Left lung (tissue), 10 donors: ENCODE results near the gene MYMK. TPM values are rescaled to one million over a fixed set of nuclear protein-coding genes. Genes with fewer than 3 reads are reported as not detected.
A peak's percentile ranks its signal among the peaks of the same experiment; 100 is the strongest.

Experiments used
- ATAC-seq: fragments of 200-7000 bp; cut with Tn5 transposase; one replicate; pipeline ENCODE4 v1.9.1; 2020; ENCODE audit warnings: moderate library complexity
- DNase-seq, 4 donors: peaks; one replicate each; pipeline ENCODE4 v3.0.0-alpha.2; 2013 to 2020
- H3K27ac ChIP-seq, 2 donors: fragments of 200-600 bp; sonication (generic) in 1 of 2; one replicate each; pipeline versions ENCODE4 v1.5.0 to v1.8.0; 2020 to 2021
- H3K27me3 ChIP-seq, 2 donors: fragments of 200-600 bp; sonication (generic) in 1 of 2; one replicate each; pipeline versions ENCODE4 v1.5.0 to v1.8.0; 2020 to 2021
- H3K36me3 ChIP-seq, 2 donors: fragments of 200-600 bp; sonication (generic) in 1 of 2; one replicate each; pipeline versions ENCODE4 v1.5.0 to v1.8.0; 2020 to 2021
- H3K4me1 ChIP-seq, 2 donors: fragments of 200-600 bp; one replicate each; pipeline ENCODE4 v1.8.0; 2021
- H3K4me3 ChIP-seq, 2 donors: fragments of 200-600 bp; sonication (generic) in 1 of 2; one replicate each; pipeline versions ENCODE4 v1.5.0 to v1.8.0; 2020 to 2021; ENCODE audit warnings: mild to moderate bottlenecking in 1 of 2
- H3K9me3 ChIP-seq, 2 donors: fragments of 200-600 bp; sonication (generic) in 1 of 2; one replicate each; pipeline versions ENCODE4 v1.5.0 to v1.8.0; 2020 to 2021
- CTCF ChIP-seq, 2 donors: fragments of 200-600 bp; sonication (generic) in 1 of 2; IDR thresholded peaks; one replicate each; pipeline versions ENCODE4 v1.5.0 to v1.8.0; 2021; ENCODE audit warnings: antibody characterized with exemption in 2 of 2
- intact Hi-C, 2 donors: fragments of 100-400 bp; cut with DNase I; formaldehyde crosslinking; loops; one replicate each; pipeline versions ENCODE4 v1.11.2 to v1.14.2; 2022
- polyA plus RNA-seq, 6 donors: library from polyadenylated mRNA; unstranded; fragments of 120-200 nt; gene quantifications; one replicate each; pipeline ENCODE4 v1.2.1, GENCODE V29; 2013; ENCODE audit not compliant: insufficient read length in 6 of 6
- total RNA-seq, 2 donors: library from RNA; stranded (reverse); fragmentation: NEBNext Ultra II Directional; extraction: Animal tissue kit (Norgen Biotek cat#: 25700); gene quantifications; one replicate each; pipeline ENCODE4 v1.2.1, GENCODE V29; 2021
- donor health status: DM: no; HTN: yes; CAD: no.
- donor health status: DM: no; HTN: no; CAD: no.

MYMK gene
- total and polyA plus RNA-seq, 8 donors = not detected

DNA sequence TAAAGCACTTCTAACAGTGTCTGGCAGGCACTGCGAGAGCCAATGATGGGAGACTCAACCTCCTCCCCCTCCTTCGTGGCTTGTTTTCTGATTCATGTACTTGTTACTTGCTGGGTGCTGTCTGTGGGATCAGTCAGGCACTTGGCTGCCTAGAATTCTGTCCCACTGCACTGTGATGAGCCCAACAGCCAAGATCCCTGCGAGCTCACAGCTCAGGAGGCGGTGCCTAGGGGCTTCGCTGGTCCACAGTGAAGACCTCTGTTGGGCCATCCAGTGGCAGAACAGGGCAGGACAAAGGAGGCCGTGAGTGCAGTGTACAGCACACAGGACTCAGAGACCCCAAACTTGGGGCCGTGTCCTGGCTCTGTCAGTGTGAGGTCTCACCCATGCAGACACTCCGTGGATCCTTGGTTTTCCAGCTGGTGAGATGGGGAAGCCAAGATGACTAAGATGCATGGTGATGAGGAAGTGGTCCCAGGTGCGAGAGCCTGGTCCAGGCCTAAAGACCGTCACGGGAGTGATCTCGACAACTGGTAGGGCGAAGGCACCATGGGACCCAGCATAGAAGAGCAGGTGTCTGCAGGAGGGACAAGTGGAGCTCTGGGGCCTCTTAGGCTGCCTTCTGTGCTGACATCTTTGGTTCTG lies 19.5 kb downstream of the MYMK start:
- intact Hi-C loops = no loop called here
- Histone ChIP-seq H3K36me3 (no peaks in the 10 kb centered on the region), H3K27ac (no peak overlapping the region), H3K4me3 (no peak overlapping the region), H3K9me3 (peaks cover 0 to 18% of the 10 kb centered on the region in 2 donors), H3K4me1 (peaks cover 19 to 23% of the 10 kb centered on the region in 2 donors), H3K27me3 (peaks cover 0 to 14% of the 10 kb centered on the region in 2 donors)
- DNase-seq (peak in 1 of 4 donors; percentile 64), ATAC-seq (no peak)
- TF ChIP-seq CTCF (IDR thresholded peaks at IDR 0.05) = no peak

GRCh38 chr9:133502112-133502511 lies 22.6 kb downstream of the MYMK start:
- no peak for TF ChIP-seq CTCF (IDR thresholded peaks at IDR 0.05)

DNA sequence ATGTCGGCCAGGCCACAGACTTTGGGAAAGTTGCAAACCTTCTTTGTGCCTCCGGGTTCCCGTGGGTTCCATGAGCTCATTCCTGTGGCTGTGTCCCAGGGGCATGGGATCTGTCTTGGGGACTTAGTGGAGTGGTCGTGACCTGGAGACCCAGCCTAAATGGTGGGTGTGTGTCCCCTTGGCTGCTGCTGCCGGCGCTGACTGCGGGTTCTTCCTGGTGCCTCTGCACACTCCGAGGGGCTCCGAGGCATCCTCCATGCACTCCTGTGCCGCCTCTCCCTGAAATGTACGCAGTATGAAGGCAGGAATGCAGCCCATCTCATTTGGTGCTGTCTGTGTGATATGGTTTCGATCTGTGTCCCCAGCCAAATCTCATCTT lies 24.9 kb downstream of the MYMK start:
- no peak overlapping the region for H3K27ac ChIP-seq
- H3K4me1 ChIP-seq = peaks cover 0 to 2% of the 10 kb centered on the region in 2 donors
- intact Hi-C loops = no loop called here

More at GRCh38 chr9:133502112-133502511, 22.6 kb downstream of the MYMK start:
- Histone ChIP-seq H3K27me3 (peaks cover 0 to 2% of the 10 kb centered on the region in 2 donors), H3K36me3 (no peaks in the 10 kb centered on the region), H3K9me3 (peaks cover 0 to 18% of the 10 kb centered on the region in 2 donors), H3K27ac (no peak overlapping the region), H3K4me1 (peaks cover 5 to 9% of the 10 kb centered on the region in 2 donors), H3K4me3 (no peak overlapping the region)
- ATAC-seq (no peak), DNase-seq (no peak)
- intact Hi-C loops = no loop called here

DNA sequence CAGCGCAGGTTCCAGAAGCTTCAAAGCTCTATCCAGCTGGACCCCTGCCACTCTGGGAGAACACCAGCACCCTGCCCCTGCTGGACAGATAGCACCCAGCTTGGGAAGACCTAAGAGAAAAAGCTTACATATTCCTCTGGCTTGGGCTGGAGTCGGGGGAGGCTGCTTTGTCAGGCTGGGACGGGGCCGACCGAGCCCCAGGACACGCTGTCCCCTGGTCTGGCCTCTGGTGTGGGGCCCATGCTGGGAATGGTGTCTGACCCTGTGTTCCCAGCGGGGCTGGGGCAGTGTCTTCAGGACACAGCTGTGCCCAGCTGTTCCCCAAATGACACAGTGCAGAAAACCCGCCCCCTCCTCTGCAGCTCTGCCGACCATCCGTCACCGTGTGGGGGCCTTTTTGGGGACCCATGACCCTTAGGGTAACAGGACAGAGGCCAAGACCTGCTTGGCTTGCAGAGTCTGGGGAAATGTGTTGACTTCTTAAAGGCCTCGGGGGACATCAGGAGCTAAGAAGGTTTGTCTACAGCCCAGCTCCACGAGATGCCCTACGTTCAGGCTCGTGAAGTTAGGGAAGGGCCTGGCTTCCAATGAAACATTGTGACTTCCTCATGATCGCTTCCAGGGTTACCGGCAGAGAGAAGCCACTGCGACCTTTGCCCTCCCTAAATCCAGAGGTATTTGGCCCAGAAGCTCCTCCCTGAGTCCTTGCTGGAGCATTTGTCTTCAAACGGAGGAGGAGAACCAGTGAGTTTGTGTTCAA lies 25.4 kb downstream of the MYMK start:
- H3K27ac ChIP-seq = no peak overlapping the region
- H3K4me1 ChIP-seq = peaks cover 0 to 2% of the 10 kb centered on the region in 2 donors
- no peaks in the 10 kb centered on the region for H3K36me3 ChIP-seq
- H3K4me3 ChIP-seq = no peak overlapping the region
- no peak for TF ChIP-seq CTCF (IDR thresholded peaks at IDR 0.05)
- DNase-seq (peak in 2 of 4 donors; percentile 57 to 64), ATAC-seq (no peak)
- intact Hi-C loops = no loop called here
- H3K9me3 ChIP-seq = peaks cover 0 to 18% of the 10 kb centered on the region in 2 donors
- H3K27me3 ChIP-seq = peaks cover 0 to 8% of the 10 kb centered on the region in 2 donors

More for the DNA sequence above, 24.9 kb downstream of the MYMK start:
- ATAC-seq (no peak), DNase-seq (peak in 1 of 4 donors; percentile 37)
- Histone ChIP-seq H3K4me3 (no peak overlapping the region), H3K27me3 (peaks cover 0 to 8% of the 10 kb centered on the region in 2 donors), H3K9me3 (peaks cover 0 to 18% of the 10 kb centered on the region in 2 donors), H3K36me3 (no peaks in the 10 kb centered on the region)
- no peak for TF ChIP-seq CTCF (IDR thresholded peaks at IDR 0.05)
